RWPE1 (cell line): ENCODE data around the gene NR3C2.

ENCODE experiments used
- CTCF ChIA-PET: fragments of 350-600 bp; sonication (Branson Sonifier 250); formaldehyde crosslinking; extraction: SDS; loops from one replicate; lab custom pipeline; 2021; lab: Yijun Ruan, JAX
- POLR2A ChIA-PET: fragments of 400-600 bp; formaldehyde crosslinking; extraction: SDS; loops from one replicate; lab custom pipeline; 2020; ENCODE audit warnings: antibody characterized with exemption; ENCODE audit not compliant: low non-redundant PET; lab: Yijun Ruan, JAX
- DNase-seq: peaks from one replicate; pipeline ENCODE4 v3.0.0; 2012; ENCODE audit warnings: low spot score
- H3K27ac ChIP-seq: fragments of 450-650 bp; 2 replicates; pipeline ENCODE4 v1.5.1; 2017
- CTCF ChIP-seq: fragments of 450-650 bp; conservative IDR thresholded peaks from 2 replicates; pipeline ENCODE4 v1.5.1; 2017; ENCODE audit warnings: low read depth, mild to moderate bottlenecking

NR3C2 gene

GRCh38 chr4:148310756-148311155 lies 131.5 kb downstream of the NR3C2 start:
- CTCF ChIA-PET = interaction anchor here (0.6 to 0.7 kb wide), 2 partner anchors 12 to 291 kb away, joined by 3 to 6 read pairs; no protein-coding TSS in a partner anchor
- DNase-seq = no peak
- no peak overlapping the region for H3K27ac ChIP-seq
- POLR2A ChIA-PET = no interaction called here
- no peak for TF ChIP-seq CTCF

- no peak overlapping the region for H3K27ac ChIP-seq
- ChIA-PET POLR2A (no interaction called here), CTCF (interaction anchor here (0.7 kb wide), 1 partner anchor 162 kb away, joined by 3 read pairs; no protein-coding TSS in a partner anchor)
- no peak for DNase-seq
- TF ChIP-seq CTCF = no peak
These were observed 136.5 kb downstream of the NR3C2 start for GRCh38 chr4:148305751-148306150.

- no peak for DNase-seq
- POLR2A ChIA-PET = no interaction called here
- no peak for TF ChIP-seq CTCF
- CTCF ChIA-PET = no interaction called here
- no peak overlapping the region for H3K27ac ChIP-seq
These were observed 139.8 kb downstream of the NR3C2 start for GRCh38 chr4:148302416-148302815.

GRCh38 chr4:148300877-148301276 lies 141.3 kb downstream of the NR3C2 start:
- ChIA-PET CTCF (no interaction called here), POLR2A (no interaction called here)
- no peak overlapping the region for H3K27ac ChIP-seq
- no peak for TF ChIP-seq CTCF
- no peak for DNase-seq

GRCh38 chr4:148299337-148299736 lies 142.9 kb downstream of the NR3C2 start:
- no peak for TF ChIP-seq CTCF
- ChIA-PET POLR2A (no interaction called here), CTCF (interaction anchor here (0.6 to 1.0 kb wide), 2 partner anchors 11 to 12 kb away, joined by 3 to 4 read pairs; no protein-coding TSS in a partner anchor)
- no peak overlapping the region for H3K27ac ChIP-seq
- DNase-seq = no peak

GRCh38 chr4:148296498-148296897 lies 145.7 kb downstream of the NR3C2 start:
- TF ChIP-seq CTCF = no peak
- H3K27ac ChIP-seq = no peak overlapping the region
- CTCF ChIA-PET = no interaction called here
- POLR2A ChIA-PET = no interaction called here
- DNase-seq = no peak
